Islet precursor cell (in vitro differentiated cells): ENCODE results near the gene MPHOSPH9.
A peak's percentile ranks its signal among the peaks of the same experiment; 100 is the strongest.
"Not testable (repeated sequence)": the region's sequence is repeated elsewhere in the genome, so short reads cannot be mapped to it uniquely, and the experiment has no call there.

Experiments
- DNase-seq: peaks from one replicate; pipeline ENCODE4 v3.0.0-alpha.2; 2018

The MPHOSPH9 gene

DNA sequence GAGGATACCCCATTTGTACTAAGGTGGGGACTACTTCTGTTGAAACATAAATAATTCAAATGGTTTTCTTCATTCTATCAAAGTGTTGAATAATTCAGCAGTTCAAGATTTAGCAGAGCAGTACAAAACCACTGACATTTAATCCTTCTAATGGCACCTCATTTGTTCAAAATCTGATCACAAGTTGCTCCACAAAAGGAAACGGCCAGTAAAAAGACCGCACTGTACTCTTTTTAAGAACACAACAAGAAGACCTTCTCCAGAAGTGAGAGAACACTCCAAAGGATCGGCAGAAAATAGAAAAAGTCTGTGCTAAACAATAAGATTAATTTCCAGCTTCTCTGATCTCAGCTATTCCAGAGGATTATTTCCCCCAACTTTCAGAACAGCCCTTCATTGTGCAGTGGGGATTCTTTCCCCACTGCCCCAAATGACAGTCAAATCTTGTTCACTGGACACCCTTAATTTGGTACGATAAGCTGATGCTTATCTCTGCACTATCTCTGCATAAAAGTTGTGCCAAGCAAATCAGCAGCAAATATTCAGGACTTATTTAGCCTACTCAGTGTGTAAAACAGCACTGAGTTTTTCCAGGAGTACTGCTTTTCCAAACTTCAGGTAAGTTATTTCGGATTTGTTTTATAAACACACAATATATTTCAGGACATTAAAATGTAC is 5.2 kb downstream of the MPHOSPH9 start:
- DNase-seq: no peak

DNA sequence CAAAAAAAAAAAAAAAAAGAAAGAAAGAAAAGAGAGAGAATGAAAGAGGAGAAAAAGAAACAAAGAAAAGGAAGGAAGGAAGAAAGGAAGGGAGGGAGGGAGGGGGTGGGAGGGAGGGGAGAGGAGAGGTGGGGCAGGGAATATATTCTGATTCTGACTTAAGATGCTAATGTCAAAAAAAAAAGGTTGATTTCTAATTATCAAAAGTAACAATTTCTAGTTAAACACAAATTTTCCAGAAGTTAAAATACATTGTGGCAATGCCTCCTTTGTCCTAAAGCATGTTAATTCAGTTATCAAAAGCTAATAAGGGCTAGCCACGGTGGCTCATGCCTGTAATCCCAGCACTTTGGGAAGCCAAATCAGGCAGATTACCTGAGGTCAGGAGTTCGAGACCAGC is 7.5 kb downstream of the MPHOSPH9 start:
- DNase-seq: no peak

DNA sequence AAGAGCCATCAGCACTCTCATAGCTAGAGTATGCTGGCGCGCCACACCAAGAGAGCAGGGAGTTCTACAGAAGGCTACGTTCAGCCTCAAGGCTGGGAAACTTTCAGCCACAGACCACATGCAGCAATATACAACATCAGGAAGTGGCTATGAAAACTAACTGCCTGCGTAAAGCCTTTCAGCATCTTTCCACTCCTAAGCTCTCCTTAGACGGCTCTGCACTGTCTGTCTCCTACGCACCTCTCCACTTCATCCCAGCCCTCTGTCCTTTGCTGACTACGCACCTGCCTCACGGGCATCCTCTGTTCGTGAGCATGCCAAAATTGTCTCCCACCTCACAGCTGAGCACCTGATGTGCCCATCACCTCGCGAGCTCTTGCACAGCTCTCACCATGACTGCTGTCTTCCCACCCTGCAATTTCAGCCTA is 9.7 kb downstream of the MPHOSPH9 start:
- DNase-seq: no peak

DNA sequence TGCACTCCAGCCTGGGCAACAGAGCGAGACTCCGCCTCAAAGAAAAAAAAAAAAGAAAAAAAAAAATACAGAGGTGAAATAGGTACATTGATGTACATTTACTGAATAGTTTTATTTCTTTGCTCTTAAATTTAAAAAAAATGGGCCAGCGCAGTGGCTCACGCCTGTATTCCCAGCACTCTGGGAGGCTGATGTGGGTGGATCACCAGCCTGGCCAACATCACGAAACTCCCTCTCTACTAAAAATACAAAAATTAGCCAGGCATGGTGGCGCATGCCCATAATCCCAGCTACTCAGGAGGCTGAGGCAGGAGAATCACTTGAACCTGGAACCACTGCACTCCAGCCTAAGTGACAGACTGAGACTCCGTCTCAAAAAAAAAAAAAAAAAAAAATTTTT is 25.1 kb downstream of the MPHOSPH9 start:
- not testable (repeated sequence) for DNase-seq

DNA sequence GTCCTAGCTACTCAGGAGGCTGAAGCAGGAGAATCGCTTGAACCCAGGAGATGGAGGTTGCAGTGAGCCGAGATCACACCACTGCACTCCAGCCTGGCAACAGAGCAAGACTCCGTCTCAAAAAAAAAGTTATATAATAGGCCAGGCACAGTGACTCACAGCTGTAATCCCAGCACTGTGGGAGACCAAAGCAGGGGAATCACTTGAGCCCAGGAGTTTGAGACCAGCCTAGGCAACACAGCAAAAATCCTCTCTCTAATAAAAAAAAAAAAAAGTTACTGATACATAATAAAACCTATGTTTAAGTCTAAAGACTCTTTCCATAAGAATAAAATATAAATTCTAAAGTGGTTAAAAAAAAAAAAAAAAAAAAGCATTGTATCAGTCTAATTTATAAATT is 26.1 kb downstream of the MPHOSPH9 start:
- DNase-seq: not testable (repeated sequence)

DNA sequence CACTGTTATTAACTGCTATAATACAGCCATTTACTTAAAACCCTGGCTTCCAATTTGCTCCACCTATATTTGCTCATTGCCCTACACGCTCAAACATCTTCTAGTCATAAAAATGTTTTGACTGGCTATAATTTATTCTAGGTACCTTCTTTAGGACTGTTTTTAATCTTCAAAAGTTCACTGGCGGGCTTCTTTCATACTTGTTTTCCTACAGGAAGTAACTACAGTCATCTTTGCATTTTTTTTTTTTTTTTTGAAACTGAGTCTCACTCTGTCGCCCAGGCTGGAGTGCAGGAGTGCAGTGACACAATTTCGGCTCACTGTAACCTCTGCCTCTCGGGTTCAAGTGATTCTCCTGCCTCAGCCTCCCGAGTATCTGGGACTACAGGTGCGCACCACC is 32.5 kb downstream of the MPHOSPH9 start:
- no peak for DNase-seq

DNA sequence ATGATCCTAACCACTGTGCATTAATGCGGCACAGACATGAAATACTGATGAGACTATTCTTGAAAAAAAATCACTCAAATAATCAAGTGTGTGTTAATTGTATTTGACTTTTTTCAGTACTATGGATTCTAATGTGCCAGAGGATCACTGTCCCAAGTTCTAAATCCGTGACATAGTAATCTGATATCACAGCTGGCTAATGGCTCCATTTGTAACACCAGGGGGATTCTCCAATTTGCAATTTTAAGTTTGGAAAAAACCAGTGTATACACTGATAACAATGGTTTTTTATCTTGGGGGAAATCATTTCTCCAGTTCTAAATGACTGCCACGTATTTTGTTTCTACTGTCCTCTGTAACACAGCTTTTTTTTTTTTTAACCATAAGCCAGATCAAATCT is 33.0 kb downstream of the MPHOSPH9 start:
- no peak for DNase-seq

DNA sequence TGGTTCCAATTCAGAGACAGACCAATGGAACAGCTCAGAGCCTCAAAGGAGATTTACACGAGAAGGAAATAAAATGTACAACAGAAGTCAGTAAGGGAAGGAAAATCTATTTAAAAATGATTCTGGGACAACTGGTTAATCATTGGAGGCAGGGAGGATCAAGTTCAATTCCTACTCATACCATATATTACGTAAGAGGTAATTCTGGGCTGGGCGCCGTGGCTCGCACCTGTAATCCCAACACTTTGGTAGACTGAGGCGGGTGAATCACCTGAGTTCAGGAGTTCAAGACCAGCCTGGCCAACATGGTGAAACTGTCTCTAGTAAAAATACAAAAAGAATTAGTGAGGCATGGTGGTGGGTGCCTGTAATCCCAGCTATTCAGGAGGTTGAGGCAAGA is 45.3 kb downstream of the MPHOSPH9 start:
- no peak for DNase-seq

DNA sequence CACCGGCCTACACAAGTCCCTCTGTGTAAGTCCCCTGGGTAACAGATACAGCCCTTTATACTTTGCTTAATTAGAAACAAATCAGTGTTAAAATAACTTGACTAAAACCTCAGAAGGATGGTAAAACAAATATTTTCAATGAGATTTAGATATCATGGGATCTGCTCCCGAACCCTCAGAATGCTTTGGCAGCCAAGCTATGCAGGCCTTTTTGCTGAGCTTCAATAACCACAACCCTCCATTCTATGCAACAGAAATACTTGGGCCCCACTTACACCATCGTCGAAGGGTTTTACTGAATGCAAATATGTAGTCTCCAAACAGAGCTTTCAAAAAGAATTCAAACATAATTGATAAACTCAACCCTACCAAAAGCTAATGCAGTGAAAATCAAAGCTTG is 52.8 kb downstream of the MPHOSPH9 start:
- DNase-seq: no peak

DNA sequence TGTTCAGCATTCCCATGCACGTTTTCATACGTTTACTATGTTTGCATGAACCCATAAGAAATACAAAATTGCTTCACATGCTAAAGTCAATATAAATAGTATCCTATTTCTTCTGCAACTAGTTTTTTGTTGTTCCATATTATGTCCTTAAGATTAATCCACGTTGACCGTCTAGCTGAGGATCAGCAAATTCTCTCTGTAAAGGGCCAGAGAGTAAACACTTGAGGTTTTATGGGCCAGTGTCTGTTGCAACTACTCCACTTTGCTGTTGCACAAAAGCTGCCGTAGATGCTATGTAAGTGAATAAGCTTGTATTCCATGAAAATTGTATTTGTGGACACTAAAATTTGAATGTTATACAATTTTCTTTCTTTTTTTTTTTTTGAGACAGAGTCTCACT is 61.0 kb downstream of the MPHOSPH9 start:
- DNase-seq: no peak

DNA sequence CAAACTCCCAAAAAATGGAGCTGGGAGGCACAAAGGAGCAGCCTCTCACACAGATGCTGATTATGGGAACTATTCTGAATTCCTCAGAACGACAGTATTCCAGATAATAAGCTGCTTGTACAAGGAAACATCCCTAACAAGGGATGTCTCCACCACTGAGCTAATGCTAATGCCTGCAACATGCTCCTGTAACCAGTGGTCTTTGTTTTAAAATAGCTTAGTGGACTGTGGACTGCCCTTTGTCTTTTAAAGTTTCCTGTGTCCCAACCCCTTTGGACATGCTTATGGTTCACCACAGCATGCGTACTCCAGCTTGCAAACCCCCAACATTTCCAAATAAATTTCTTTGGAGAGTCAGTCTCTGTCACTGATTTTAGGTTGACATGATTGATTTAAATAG is 65.6 kb downstream of the MPHOSPH9 start:
- DNase-seq: no peak

DNA sequence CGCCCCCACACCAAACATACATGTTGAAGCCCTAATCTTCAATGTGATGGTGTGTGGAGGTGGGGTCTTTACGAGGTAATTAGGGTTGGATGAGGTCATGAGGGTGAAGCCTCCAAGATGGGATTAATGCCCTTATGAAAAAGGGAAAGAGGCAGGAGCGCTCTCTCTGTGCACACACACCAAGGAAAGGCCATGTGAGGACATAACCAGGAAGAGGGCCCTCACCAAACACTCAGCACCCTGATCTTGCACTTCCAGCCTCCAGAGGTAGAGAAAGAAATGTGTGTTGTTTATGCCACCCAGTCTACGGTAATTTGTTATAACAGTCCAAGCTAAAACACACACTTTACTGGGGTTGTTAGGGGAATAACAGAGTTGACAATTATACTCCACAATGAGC is 67.4 kb downstream of the MPHOSPH9 start:
- no peak for DNase-seq

DNA sequence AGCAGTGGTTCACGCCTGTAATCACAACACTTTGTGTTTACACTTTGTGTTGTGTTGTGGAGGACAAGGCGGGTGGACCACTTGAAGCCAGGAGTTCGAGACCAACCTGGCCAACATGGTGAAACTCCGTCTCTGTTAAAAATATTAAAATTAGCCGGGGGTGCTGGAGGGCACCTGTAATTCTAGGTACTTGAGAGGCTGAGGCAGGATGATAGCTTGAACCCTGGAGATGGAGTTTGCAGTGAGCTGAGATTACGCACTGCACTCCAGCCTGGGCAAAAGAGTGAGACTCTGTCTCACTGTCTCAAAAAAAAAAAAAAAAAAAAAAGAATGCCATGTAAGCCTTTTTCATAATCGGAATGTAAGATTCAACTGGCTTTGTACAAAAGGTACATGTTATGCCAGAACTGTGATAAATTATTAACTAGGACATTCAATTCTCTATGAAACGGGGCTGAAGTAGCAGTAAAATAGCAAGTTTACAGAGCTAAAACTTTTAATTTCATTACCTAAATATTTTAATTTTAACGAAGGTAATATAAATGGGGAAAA is 68.2 kb downstream of the MPHOSPH9 start:
- no peak for DNase-seq

DNA sequence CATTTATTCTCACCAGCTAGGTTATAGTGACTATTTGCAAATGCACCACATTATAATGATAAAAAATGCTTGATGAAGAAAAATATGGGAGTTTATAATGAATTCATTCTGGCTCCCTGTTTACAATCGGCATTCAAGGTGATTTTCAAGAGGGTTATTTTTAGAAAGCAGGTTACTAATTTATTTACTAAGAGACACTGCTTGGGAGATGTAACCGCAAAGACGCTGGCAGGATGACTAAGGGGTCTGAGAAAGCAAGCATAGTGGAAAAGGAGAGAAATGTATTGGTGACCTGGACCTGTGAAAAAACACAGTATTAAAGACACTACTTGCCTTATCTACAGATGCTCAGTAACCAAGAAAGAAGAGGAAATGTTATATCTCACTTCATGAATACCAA is 68.7 kb downstream of the MPHOSPH9 start:
- no peak for DNase-seq

DNA sequence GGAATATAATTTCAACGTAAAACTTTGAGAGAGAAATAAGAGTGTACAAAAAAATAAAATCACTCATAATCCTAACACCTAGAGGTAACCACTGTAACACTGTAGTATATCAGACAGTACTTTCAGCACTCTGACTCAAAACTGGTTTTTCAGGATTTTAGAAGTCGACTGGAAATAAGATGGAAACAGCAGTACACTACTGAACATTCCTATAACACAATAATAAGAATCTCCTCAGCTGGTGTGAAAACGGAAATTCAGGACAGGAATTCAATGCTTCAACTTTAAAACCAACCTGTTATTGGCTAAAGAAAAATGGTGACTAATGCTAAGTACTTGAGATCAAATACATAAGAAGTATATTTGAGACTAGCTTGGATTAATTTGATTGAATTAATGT is 69.7 kb downstream of the MPHOSPH9 start:
- no peak for DNase-seq

DNA sequence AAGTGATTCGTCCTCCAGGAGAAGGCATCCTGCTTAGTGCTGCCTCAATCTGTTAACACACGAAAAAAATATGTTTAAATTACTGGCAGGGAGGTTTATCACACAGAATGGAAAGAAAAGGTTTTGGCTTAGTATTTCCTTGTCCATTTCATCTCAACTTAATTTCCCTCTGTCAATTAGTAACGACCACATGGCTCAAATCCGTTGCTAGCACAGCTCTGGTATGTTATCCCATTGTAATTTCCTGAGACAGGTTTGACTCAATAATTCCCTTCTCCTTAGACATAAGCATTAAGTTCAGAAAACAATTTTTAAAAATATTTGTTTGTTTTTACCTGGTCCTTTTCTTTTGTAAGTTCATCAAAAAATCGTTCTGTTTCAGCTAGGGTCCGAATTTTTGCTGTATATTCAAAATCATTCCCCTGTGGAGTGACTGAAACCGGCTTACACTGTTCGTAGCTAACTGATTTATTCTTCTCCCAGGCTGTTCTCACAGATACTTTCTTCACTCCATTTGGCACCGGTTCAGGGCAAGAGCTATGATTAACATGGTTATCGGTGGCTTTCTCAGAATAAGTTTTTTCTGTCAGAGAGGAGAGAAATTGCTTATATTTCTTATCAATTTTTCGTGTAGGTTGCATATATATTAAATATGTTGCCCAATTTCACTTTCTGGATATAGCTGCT is 72.0 kb downstream of the MPHOSPH9 start:
- DNase-seq: no peak

DNA sequence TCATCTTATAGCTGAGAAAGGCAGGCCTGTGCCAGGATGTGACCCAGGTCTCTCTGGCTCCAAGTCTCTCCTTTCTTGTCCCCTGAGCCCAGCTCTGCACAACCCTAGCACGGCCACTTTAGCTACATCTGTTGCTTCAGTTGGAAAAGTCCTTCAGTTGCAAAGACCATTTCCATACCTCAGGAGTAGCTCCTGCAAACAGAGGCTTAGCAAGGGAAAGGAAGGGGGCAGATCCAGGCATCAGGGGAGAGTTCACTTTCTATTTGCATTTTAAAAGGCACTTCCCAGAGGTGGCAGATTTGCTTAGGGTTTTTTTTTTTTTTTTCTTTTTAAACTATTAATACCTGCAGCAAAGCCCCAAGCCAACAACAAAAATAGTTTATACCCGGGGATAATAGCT is 79.0 kb downstream of the MPHOSPH9 start:
- no peak for DNase-seq

DNA sequence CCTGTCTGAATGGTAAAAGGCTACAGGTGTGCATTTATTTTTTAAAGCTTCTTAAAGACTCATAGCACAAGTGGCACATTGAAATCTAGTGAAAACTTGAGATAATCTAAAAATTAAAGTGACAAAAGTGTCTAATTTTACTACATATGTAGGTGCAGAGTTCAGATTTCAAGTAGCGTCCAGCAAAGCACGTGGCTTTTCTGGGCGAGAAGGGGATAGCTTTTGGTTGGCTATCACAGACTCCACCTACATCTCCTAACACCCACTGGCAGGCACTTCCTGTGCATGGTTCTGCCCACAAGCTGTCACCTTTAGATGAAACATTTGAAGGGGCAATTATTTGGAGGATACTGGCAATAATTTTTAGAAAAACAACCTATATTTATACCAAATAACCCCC is 80.1 kb downstream of the MPHOSPH9 start:
- DNase-seq: no peak

DNA sequence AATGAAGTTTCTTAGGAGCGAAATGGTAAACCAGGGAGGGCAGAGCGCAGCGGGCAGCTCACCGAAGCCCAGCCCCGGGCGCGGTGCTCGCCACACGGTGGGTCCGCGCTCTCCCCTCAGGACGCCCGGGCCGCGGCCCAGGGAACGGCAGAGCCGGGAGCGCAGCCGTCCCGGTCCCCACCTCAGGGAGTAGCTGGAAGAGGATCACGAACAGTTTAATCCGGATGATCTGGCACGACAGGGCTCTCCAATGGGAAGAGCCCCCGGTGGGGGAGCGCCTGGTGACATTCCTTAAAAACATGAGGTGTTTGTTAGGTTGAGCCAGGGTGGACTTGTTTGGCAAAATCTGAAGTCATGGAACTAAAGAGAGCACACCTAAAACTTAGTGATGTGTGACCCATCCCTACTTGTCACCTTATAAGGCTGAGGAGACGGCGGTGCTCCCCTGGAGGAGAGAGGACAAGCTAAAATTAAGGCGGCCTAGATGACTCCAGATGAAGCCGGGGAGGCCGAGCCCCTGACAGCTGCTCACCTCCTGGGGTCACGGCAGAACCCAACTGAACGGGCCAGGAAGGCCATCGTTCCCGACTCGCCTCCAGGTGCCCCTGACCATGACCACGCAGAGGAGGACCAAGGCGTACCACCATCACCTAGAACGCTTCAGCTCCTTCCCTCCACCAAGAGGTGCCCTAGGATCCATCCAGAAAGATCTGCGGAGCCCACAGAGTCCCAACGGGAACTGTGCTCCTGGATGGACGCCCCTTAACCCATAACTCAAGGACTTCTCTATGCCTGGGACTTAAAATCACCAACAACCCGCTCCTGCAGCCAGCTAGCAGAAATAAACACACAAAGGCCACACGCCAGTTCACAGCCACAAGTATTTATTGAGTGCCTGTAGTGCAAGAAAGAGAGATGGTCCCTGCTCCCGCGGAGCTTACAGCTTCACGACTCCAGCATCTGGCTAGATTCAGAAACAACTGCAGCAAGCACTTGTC is 81.2 kb downstream of the MPHOSPH9 start:
- DNase-seq: peak; percentile 67

DNA sequence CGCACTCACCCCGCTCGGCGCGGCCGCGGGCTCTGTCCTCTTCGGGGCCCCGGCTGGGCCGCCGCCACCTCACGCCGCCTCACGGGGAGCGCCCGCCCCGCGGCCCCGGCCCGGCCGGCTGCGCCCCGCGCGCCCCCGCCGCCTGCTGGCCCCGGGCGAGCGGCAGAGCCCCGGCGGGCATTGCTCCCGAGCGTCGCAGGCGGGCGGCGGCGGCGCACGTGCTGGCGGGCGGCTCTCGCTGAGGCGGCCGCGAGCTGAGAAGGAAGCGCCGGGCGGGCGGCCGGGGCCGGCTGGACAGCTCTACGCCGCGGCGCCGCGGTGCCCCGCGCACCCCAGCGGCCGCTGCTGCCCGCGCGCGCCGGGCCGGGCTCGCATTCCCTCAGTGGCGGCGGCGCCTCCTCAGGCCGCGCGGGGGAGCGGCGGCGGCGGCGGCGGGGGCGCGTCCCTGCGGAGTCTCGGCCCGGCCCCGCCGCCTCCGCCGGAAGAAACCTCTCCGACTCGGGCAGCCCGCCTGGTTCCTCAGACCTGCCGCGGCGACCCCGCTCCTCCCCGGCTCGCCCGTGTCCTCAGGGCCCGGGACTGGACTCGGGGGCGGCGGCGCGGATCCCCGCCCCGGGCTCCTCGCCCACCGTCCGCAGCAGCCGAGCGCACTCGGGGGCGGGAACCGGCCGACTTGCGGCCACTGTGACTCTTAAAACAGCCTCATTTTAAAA is 82.0 kb downstream of the MPHOSPH9 start, which contains the start of gene PITPNM2:
Gene PITPNM2, minus strand, starts transcription at position 347 of the 713 bp plus-strand sequence. CDS start 116,500 bp downstream, outside the sequence.
- peak; percentile 78 for DNase-seq

DNA sequence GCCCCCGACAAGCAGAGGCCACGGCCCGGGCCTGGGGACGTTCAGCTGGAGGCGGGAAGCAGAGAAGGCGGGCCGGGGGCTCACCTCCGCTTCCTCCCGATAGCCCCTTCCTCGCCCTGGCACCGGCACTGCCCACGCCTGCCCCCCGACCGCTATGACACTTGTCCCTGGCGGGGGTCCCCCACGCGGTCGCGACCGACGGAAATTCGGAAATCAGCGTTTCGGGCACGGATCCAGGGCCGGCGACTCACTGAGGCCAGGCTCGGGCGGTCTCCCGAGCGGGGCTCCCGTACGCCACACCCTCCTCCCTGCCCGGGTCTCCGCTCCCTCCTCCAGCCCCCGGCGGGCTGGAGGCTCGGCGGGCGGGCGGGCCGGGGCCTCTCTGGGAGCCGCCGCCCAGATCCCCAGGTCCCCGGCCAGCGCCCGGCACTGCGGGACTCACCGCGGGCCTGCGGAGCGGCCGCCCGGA is 82.6 kb downstream of the MPHOSPH9 start:
- DNase-seq: peak; percentile 67
